ENCODE measurements around the gene CLTC.

The CLTC gene

GRCh38 chr17:59684967-59685366 lies 65.3 kb downstream of the CLTC start:
- DNase-seq: no peak

GRCh38 chr17:59688008-59688407 lies 68.3 kb downstream of the CLTC start:
- DNase-seq: no peak

GRCh38 chr17:59688496-59688895 lies 68.8 kb downstream of the CLTC start:
- no peak for DNase-seq

GRCh38 chr17:59693582-59693981 lies 73.9 kb downstream of the CLTC start:
- no peak for DNase-seq

GRCh38 chr17:59694344-59694743 lies 74.6 kb downstream of the CLTC start:
- DNase-seq: no peak

GRCh38 chr17:59695945-59696681 lies 76.4 kb downstream of the CLTC start:
- no peak for DNase-seq

GRCh38 chr17:59696682-59697277 lies 77.1 kb downstream of the CLTC start:
- no peak for DNase-seq

- DNase-seq: no peak
Observed at GRCh38 chr17:59698143-59698542, 78.4 kb downstream of the CLTC start.

- DNase-seq: no peak
Observed at GRCh38 chr17:59699218-59699617, 79.5 kb downstream of the CLTC start.

- no peak for DNase-seq
Observed at GRCh38 chr17:59699786-59700185, 80.1 kb downstream of the CLTC start.

GRCh38 chr17:59702304-59702703 lies 82.6 kb downstream of the CLTC start:
- no peak for DNase-seq

GRCh38 chr17:59707149-59707970 lies 87.7 kb downstream of the CLTC start, which contains the start of the genes PTRH2 and VMP1:
TSS of gene PTRH2 (minus strand) at chr17:59707430. CDS start at chr17:59697978, 9,452 bp downstream.
TSS of gene VMP1 (plus strand) at chr17:59707654. CDS start at chr17:59731447, 23,793 bp downstream.
- DNase-seq: peak; percentile 96

GRCh38 chr17:59707971-59708430 lies 88.3 kb downstream of the CLTC start:
- no peak for DNase-seq

GRCh38 chr17:59711936-59712335 lies 92.2 kb downstream of the CLTC start:
- no peak for DNase-seq

GRCh38 chr17:59712862-59713261 lies 93.2 kb downstream of the CLTC start:
- DNase-seq: no peak

- no peak for DNase-seq
Observed at GRCh38 chr17:59714255-59714654, 94.6 kb downstream of the CLTC start.

GRCh38 chr17:59716427-59716826 lies 96.7 kb downstream of the CLTC start:
- no peak for DNase-seq

GRCh38 chr17:59719526-59719925 lies 99.8 kb downstream of the CLTC start:
- DNase-seq: no peak

- DNase-seq: no peak
Observed at GRCh38 chr17:59722623-59723022, 102.9 kb downstream of the CLTC start.

- no peak for DNase-seq
Observed at GRCh38 chr17:59723041-59723440, 103.3 kb downstream of the CLTC start.

GRCh38 chr17:59723607-59724006 lies 103.9 kb downstream of the CLTC start:
- DNase-seq: no peak

GRCh38 chr17:59725691-59726090 lies 106.0 kb downstream of the CLTC start:
- peak in 1 of 2 donors; percentile 6 for DNase-seq

GRCh38 chr17:59727817-59728533 lies 108.3 kb downstream of the CLTC start:
- no peak for DNase-seq

Data from CD4-positive, alpha-beta T cell treated with Interleukin-4 for 1 hour (primary cell).